Brain microvascular endothelial cell (primary cell): ENCODE results near the gene EHBP1L1.

Experiments used
- DNase-seq: peaks from one replicate; pipeline ENCODE4 v3.0.0-alpha.2; 2020
- H3K27ac ChIP-seq: fragments of 250-450 bp; sonication (Bioruptor Pico); 2 replicates; pipeline ENCODE4 v1.5.1; 2020; ENCODE audit warnings: mild to moderate bottlenecking, moderate library complexity
- H3K27me3 ChIP-seq: fragments of 250-450 bp; sonication (Bioruptor Pico); replicated peaks from 2 replicates; pipeline ENCODE4 v1.5.1; 2020; ENCODE audit warnings: mild to moderate bottlenecking
- H3K36me3 ChIP-seq: fragments of 250-450 bp; sonication (Bioruptor Pico); replicated peaks from 2 replicates; pipeline ENCODE4 v1.5.1; 2020; ENCODE audit warnings: mild to moderate bottlenecking
- H3K4me3 ChIP-seq: 2 replicates; pipeline ENCODE4 v1.5.1; 2011; ENCODE audit warnings: low read depth, mild to moderate bottlenecking, control low read depth, low read length, moderate library complexity
- CTCF ChIP-seq: IDR thresholded peaks from 2 replicates; pipeline ENCODE4 v1.5.1; 2011; ENCODE audit warnings: low read depth, mild to moderate bottlenecking, moderate library complexity, low read length, control low read depth, inconsistent platforms; ENCODE audit errors: missing control alignments
- in situ Hi-C: cut with HindIII; loops from 2 replicates; pipeline ENCODE4 v1.10.0; 2017; ENCODE audit warnings: low sequenced_read_pairs, low pct_ligation_motif_present

EHBP1L1 gene

GRCh38 chr11:65542738-65543390 lies 33.0 kb upstream of the EHBP1L1 start:
- Histone ChIP-seq H3K4me3 (no peak overlapping the region), H3K27ac (no peak overlapping the region), H3K36me3 (peaks cover 83% of the 10 kb centered on the region), H3K27me3 (no peaks in the 10 kb centered on the region)
- no peak for DNase-seq
- in situ Hi-C loops, result no loop called here
- no peak for TF ChIP-seq CTCF

DNA sequence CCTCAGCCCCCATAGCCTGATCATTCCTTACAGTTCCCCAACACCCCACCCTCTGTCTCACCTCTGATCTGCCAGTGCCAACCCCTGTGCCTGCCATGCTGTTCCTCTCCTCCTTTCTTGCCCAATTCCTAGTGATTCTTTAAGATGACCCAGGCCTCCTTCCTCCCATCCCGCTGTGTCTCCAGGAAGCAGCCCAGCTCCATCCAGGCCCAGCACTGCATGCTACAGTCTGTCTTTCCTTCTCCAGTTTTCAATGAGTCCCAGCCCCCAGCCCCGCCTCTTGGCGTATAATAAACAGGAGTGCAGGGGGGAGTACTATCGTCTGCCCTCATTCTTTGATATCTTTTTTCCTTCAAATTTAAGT lies 30.0 kb upstream of the EHBP1L1 start:
- Histone ChIP-seq H3K36me3 (peaks cover 84% of the 10 kb centered on the region), H3K4me3 (no peak overlapping the region), H3K27me3 (no peaks in the 10 kb centered on the region), H3K27ac (no peak overlapping the region)
- no peak for DNase-seq
- in situ Hi-C loops, result no loop called here
- TF ChIP-seq CTCF, result no peak

DNA sequence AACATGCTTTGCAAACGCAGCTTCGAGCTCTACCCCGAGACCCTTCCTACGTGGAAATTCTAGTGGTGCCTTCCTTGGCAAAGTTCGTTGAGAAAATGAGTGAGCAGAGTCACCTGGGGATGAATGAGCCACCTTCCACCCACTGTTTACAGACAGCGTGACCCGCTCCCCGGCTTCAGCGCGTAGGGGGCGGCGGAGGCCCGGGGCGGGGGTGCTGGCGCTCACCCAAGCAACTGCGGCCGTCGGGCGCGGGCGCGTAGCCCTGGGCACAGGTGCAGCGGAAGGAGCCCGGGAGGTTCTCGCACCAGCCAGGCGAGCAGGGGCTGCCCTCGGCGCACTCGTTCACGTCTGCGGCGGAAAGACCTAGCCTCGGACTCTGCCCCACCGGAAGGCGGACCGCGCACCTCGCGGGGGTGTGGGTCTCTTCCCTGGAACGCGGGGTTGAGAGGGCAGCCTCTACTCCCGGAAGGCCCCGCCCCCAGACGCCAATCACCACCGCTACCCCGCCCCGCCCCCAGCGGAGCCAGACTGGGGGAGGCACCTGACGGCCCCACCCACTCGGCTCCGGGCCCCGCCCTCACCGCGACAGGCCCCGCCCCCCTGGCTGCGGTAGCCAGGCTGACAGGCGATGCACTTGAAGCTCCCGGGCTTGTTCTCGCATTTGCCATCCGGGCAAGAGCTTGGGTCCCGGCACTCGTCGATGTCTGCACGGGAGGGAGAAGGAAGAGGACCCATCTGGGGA lies 29.5 kb upstream of the EHBP1L1 start:
- no peak for DNase-seq
- no peaks in the 10 kb centered on the region for H3K27me3 ChIP-seq
- TF ChIP-seq CTCF, result no peak
- H3K4me3 ChIP-seq, result no peak overlapping the region
- no peak overlapping the region for H3K27ac ChIP-seq
- H3K36me3 ChIP-seq, result peaks cover 84% of the 10 kb centered on the region
- in situ Hi-C loops, result no loop called here

DNA sequence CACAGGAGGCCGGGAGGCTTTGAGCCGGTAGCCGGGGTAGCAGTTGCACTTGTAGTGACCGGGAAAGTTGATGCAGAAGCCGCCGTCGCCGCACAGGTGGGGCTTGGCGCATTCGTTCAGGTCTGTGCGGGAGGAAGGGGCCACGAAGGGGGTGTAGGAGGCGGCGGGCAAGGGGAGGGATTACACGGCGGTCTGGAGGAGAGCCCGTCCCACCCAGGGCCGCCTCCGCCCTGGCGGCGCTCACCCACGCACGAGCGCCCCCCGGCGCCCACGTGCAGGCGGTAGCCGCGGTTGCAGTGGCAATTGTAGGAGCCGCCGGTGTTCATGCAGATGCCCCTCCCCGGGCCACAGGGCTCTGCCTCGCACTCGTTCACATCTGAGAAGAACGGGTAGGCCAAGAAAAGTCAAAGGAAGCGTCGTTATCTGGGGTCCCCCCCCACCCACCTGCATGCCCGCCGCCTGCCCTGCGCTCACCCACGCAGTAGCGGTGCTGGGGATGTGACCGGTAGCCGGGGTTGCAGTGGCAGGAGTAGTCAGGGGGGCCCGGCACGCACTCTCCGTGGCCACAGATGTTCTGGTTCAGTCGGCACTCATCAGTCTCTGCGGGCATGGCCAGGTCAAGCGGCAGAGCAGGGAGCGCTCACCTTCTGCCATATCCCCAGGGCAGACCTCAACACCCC lies 28.3 kb upstream of the EHBP1L1 start:
- DNase-seq, result no peak
- Histone ChIP-seq H3K4me3 (no peak overlapping the region), H3K27ac (no peak overlapping the region), H3K36me3 (peaks cover 87% of the 10 kb centered on the region), H3K27me3 (no peaks in the 10 kb centered on the region)
- in situ Hi-C loops, result no loop called here
- no peak for TF ChIP-seq CTCF

DNA sequence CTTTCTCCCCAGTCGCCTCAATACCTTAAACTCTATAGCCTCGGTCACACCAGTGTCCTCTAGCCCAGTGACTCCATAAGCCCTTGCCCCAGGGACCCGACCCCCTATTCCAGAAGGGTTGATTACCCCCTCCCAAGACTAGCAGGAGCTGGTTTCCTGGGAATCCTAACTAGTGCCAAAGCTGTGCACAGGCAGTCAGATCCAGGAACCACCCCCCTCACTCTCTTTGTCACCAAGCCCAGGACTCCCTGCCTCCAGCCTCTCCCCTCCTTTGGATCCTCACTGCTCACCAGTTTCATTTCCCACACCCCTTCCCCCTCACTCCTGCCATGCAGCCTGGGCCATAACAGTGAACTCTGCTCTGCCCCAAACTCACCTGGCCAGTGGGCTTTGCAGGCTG lies 27.5 kb upstream of the EHBP1L1 start:
- H3K27me3 ChIP-seq, result no peaks in the 10 kb centered on the region
- H3K4me3 ChIP-seq, result no peak overlapping the region
- no peak overlapping the region for H3K27ac ChIP-seq
- no peak for TF ChIP-seq CTCF
- DNase-seq, result no peak
- peaks cover 86% of the 10 kb centered on the region for H3K36me3 ChIP-seq
- in situ Hi-C loops, result no loop called here
